CD4-positive, alpha-beta T cell treated with Interleukin-4 for 4 hours (primary cell): ENCODE measurements around the gene STARD9.
"Not testable (repeated sequence)": the region's sequence is repeated elsewhere in the genome, so short reads cannot be mapped to it uniquely, and the experiment has no call there.

Experiments used
- DNase-seq: peaks from one replicate; pipeline ENCODE4 v3.0.0-alpha.2; 2020

STARD9 gene

DNA sequence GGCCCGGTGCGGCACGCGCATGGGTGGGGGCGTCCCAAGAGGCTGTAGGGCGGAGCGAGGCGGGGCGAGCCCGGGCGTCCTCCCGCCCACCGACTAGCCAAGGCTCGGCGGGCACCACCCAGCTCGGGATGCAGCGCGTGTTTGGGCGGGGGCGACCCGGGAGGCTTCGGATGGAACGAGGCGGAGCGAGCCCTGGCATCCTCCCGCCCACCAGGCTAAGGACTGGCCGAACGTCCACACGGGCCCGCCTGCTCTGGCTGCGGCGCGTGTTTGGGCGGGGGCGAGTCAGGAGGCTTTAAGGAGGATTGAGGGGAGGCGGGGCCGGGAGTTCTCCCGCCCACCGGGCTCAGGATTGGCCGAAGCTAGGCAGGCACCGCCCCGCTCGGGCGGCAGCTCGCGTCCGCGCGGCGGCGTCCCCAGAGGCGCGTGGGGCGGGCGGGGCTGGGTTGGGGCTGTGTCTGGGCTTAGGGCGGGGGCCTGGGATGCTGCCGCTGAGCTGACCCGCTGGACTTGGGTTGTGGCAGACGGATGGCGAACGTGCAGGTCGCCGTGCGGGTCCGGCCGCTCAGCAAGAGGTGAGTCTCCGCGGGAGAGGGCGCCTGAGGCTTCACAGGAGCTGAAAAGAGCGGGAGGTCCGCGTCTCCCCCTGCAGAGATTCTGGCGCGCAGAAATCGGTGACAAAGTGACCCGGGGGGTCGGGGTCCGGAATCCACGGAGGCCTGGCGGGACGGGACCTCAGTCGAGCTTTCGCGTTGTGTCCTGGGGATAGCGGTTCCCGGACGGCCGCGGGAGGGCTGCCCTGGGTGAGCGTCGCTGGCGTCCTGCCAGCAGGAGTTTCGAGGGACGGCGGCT is at the start of gene STARD9:
STARD9 (plus strand) TSS at position 419 of the 852 bp plus-strand sequence; CDS start at position 529, 110 bp downstream.
- DNase-seq, result peak; percentile 93

DNA sequence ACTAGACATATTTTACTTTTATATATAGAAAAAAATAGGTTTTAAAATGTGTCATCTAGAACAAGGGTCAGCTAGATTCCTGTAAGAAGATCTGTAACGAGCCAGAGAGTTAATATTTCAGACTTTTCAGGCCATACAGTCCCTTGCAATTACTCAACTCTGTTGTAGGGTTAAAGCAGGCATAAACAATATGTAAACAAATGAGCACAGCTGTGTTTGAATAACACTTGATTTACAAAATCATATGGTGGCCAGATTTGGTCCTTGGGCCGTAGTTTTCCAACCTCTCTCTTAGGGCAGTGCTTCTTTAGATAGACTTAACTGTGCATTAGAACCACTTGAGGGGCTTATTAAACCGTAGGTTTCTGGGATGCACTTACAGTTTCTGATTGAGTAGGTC is 46.4 kb upstream of the STARD9 start:
- no peak for DNase-seq

DNA sequence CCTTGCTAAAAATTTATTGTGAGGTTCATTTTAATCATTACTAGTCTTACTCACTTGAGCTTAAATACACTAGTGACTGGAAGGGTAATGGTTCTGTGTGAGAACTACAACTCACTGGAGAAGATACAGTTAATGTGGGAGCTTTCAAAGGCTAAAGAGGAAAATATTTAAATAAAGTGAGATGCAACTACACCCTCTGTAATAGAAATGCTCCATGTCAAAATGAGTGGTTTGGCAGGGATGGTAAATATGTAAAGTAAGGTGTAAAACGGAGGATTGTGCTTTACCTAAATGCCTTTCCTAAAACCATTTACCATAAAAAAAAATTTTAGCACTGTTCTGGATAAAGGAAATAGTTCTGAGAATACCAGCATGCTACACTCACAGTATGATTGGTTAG is 42.2 kb upstream of the STARD9 start:
- DNase-seq, result no peak

DNA sequence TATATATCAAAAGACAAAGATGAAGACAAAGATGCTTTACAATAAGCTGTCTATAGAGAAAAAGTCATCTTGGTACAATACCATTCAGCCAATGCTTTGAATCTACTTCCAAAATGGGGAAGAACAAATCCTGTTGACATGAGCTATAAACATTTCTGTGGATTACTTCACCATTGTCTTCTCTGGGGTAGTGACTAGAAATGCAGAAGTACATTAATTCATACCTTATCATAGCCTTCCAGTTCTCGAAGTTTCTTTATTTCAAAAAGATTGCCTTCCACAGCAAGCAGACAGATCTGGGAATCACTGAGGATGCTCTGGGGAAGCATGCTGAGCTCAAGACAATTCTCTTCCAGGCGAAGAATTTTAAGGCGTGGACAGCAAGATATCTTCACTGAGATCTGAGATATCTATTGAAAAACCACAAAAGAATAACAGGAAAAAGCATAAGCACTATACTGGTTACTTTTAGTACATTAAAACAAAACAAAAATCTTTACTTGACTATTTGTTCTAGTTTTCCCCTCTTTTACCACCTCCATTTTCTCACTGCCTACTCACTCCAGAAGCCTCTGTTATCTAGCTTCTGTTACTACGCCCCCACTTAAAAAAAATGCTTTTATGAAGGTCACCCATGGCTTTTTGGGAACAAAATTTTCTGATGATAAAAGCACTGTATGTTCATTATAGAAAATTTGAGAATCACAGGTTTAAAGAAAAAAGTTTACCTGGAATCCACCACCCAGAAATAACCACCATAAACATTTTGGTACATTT is 30.4 kb upstream of the STARD9 start:
- DNase-seq, result no peak

DNA sequence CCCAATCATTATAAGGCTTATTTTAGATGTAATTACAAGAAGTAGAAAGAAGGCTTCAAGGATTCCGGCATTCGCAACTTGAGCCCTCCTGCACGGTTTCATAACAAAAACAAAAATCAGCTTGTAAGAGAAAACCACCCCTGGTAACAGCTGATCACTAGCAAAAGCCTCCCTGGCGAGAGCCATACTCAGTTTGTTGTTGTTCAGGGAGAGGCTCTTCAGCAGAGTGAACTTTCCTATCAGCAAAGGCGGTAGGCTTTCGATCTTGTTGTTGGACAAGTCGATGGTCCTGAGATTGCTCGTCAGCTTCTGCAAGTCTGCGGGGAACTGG is 27.5 kb upstream of the STARD9 start:
- no peak for DNase-seq

DNA sequence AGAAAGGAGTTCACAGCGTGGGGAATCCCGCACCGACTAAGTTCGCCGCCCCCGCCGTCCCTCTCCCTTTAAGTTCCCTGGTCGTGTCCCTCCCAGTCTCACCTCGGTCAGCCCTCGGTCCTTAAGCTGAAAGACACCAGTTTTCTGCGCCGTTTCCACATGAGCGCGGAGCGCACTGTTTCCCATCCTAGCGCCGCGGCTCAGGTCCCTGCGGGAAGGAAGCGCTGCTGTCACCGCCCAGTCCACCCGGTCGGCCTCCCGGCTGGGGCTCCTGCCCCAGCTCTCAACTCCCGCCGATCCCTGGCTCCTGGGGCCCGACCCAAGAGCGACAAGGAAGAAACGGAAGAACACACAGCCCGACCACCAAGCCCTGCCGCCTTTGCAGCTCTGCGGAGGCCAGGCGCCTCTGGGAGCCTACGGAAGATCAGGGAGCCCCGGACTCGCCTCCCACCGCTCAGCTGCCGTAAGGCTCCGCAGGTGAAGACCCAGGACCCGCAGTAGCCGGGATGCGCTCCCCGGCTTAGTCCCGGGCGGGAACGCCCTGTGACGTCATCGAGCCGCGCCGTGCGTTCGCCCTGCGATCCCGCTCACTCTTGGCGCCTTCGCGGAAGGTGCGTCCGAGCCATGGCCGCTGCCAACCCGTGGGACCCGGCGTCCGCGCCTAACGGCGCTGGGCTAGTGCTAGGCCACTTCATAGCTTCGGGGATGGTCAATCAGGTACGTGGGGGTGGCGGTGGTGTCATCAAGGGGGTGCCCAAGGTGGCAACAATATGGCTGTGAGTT is 27.0 kb upstream of the STARD9 start, which contains the start of the genes HAUS2 and LRRC57:
HAUS2 (plus strand) TSS at position 590 of the 783 bp plus-strand sequence; CDS start at position 625, 35 bp downstream.
LRRC57 (minus strand) TSS at position 545 of the 783 bp plus-strand sequence; CDS start at position 186, 359 bp downstream.
- peak; percentile 80 for DNase-seq

DNA sequence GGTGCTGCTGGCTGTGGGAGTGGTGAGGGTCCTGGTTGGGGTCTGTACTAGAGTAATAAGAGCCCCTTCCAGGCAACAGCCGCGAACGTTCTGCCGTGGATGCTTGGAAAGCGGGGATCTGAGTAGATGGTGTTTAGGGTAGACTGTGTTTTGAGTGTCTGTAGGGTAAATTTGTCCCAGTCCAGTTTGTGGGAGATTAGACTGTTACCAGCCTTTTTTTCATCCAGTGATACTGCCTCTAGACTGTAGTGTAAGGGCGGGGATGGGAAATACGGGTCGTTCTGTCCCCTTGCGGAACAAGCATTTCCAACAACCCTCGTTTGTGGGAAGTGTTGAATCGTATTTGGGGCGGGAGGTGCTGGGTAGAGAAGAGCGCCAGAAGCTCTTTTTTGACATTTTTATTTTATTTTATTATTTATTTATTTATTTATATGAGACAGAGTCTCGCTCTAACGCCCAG is 26.3 kb upstream of the STARD9 start:
- DNase-seq, result peak; percentile 24

DNA sequence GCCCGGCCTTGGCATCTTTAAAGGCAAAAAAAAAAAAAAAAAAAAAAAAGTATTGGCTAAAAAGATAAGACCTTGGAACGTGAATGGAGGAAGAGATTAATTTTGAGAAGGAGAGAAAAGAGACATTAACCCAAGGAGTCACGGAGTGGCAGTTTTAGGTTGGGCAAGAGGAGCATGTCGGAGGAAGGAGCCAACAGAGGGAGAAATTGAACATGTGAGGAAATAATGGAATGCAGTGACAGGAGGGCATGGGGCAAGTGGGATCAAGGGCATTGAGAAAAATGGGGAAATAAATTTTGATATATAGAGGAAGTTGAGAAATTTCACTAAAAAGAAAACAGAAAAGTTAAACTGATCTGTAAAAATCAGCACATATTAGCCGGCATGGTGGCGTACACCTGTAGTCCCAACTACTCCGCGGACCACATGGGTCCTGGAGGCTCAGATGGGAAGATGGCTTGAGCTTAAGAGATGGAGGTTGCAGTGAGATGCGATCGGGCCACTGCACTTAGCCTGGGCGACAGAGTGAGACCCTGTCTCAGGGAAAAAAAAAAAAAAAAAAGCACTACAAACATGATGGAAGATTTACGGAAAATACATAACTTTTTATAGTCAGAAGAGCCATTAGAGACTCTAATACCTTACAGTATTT is 25.5 kb upstream of the STARD9 start:
- no peak for DNase-seq

DNA sequence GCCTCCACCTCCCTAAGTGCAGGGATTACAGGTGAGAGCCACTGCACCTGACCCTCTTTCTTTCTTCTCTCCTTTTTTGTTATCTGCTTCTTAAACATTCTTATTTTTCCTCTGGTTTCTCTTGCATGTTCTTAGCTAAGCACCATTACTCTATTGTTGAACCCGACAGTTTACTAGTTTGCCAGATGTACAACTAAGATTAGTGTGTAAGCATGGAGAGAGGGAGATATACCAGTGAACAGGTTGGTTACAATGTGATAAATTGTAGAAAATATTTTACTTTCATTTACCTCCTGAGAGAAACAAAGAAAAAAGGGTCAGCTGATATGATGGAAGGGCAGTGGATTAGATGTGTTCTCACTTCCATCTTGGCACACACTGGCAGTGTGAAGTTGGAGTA is 21.9 kb upstream of the STARD9 start:
- no peak for DNase-seq

DNA sequence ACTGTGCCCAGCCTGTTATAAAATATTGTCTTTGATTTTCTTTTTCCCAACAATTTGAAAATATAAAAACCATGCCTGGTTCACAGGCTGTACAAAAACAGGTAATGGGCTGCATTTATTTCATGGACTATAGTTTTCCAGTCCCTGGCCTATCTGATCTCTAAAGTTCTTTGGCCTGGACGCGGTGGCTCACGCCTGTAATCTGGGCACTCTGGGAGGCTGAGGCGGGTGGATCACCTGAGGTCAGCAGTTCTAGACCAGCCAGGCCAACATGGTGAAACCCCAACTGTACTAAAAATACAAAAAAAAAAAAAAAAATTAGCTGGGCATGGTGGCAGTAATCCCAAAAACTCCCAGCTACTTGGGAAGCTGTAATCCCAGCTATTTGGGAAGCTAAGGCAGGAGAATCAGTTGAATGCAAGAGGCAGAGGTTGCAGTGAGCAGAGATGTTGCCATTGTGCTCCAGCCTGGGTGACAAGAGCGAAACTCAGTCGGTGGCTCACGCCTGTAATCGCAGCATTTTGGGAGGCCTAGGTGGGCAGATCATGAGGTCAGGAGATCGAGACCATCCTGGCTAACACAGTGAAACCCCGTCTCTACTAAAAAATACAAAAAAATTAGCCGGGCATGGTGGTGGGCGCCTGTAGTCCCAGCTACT is 18.7 kb upstream of the STARD9 start:
- not testable (repeated sequence) for DNase-seq

DNA sequence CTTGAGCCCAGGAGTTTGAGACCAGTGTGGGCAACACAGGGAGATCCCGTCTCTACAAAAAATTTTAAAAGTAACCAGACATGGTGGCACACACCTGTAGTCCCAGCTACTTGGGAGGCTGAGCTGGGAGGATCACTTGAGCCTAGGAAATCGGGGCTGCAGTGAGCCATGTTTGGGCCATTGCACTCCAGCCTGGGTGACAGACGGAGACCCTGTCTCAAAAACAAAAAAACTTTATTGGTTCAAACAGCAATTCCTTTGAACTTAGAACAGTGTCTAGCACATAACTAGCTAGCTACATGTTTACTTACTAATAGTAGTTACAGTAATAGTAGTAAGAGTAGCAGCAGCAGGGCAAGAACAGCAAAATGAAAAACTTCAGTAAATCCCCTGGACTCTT is 16.7 kb upstream of the STARD9 start:
- DNase-seq, result no peak

DNA sequence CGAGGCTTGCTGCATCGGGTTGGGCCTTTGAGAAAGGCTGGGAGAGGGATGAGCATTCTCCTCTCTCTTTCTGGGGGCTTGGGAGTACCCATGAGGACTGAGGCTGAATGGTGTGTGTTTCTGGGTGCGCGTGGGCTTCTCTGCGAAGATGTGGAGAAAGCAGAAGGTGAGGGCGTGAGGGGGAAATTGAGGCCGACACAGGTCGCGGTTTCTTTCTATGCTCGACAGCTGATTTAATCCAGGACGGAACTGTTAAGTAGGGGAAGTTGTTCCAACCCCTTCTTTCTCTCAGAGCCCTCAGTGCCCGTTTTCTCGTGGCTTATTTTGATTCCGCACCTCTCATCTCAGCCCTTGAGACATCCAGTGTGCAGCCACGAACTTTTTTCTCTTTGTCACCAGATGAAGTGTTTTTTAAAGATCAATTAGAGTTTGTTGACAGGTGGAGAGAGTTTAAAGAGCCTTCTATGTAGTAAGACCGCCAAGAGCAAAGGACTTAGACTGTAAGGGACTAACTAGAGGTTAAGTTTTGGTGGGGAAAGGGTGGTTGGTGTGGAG is 711 bp downstream of the STARD9 start:
- no peak for DNase-seq

DNA sequence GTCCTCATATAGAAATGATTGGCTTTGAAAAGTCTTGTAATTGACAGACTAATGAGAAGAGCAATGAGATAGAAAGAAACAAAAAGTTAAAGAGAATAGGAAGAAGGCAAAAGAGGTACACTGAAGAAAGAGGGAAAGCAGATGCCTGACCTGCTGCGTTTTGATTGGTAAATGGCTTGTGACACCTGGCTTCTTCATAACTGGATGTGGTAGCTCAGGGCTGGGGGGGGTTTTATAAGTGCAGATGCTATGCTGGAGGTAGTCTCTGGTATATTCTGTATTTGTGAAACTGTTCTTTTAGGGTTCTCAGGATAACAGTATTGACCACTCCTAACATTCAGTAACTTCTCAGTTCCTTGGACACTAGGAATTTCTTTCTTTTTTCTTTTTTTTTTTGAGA is 1.4 kb downstream of the STARD9 start:
- no peak for DNase-seq

DNA sequence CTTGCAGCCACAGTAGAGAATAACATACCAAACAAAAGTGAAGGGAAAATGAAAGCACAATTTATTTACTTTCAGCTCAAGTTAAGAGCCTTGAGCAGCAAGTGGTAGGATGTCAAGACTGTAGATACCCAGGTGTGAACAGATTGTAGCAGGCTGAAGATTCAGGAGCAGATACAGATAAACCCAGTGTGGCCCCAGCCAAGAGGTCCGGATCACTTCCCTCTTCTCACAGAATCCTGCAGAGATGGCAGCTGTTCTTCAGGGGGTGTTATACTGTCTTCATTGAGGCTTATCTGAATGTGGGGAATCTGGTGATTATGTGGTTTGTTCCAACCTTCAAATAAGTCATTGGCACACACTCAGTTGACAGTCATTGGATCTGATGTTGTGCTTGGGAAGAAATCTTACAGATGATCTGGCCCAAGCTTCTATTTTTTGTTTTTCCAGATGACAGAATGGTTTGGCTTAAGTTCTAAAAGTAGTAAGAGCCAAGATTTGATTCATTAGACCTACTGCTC is 2.2 kb downstream of the STARD9 start:
- no peak for DNase-seq

DNA sequence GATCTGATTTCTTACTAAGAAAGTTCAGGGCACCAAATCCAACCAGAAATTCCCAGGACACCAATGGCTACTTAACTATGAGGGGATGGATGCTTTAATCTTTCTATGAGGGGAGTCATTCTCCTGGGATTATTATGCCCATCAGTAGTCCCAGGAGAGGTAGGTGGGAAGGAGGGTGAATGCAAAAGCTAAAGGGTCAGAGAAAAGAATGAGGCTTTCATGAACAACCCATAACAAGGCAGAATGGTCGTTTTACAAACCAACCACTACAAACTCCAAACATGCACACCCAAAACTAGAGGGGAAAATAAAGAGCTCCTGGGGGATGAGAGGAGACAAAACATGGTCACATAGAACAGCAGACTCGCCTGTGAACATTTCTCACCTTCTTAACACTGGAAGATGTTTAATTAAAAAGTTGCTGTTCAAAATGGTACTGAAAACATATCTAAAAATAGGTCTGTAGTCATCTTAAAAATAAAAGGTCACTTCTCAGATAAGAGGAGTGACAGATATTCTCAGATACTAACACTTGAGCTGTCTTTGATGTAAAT is 3.7 kb downstream of the STARD9 start:
- no peak for DNase-seq

DNA sequence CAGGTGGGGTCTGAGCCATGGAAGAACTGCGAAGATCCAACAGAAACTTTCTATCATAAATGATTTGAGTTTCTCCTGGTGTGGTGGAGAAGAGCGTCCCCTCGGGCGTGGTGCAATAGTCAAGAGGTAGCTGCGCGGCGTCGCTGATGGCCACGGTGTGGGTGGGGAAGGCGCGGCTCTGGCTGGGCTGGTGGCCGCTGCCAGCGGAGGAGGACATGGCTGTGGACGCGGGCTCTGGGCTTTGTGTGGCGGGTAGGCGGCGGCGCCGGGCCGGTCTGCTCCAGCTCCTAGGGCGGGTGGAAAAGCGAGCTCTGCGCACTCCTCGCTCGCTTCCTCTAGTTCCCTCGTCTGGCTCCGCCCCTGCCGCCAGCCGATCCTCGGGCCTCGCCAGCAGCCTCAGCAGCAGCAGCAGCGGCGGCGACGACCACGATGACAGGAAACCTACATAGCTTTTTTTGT is 5.9 kb downstream of the STARD9 start:
- DNase-seq, result peak; percentile 67

DNA sequence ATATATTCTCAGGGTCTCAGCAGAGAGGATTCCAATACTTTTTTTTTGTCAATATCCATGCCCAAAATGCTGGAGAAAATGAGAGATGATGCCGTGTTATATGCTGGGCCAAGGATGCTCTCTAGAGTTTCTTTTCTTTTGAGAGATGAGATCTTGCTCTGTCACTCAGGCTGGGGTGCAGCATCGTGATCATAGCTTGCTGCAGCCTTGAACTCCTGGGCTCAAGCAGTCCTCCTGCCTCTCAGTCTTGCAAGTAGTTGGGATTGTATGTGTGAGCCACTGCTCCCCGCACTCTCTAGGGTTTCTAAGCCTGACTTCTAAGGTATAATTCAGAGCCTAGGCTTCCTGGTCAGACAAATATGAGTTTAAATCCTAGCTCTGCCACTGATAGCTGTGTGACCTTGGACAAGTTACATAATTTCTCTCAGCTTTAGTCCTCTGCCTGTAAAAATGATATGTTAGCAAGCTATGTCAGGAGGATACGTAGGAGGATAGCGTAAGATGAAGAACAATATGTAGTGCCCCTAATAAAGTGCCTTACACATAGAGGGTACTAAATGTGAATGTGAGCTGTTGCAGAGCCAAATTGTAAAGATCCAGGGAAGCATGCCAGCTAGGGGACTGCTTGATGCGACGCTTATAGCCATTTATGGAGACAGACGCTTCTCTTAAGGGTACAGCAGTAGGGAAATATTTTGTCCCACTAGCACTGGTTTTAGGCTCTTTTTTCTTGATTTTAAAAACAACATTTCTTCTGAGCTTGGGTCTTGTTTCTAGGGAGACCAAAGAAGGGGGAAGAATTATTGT is 7.4 kb downstream of the STARD9 start:
- DNase-seq, result no peak

DNA sequence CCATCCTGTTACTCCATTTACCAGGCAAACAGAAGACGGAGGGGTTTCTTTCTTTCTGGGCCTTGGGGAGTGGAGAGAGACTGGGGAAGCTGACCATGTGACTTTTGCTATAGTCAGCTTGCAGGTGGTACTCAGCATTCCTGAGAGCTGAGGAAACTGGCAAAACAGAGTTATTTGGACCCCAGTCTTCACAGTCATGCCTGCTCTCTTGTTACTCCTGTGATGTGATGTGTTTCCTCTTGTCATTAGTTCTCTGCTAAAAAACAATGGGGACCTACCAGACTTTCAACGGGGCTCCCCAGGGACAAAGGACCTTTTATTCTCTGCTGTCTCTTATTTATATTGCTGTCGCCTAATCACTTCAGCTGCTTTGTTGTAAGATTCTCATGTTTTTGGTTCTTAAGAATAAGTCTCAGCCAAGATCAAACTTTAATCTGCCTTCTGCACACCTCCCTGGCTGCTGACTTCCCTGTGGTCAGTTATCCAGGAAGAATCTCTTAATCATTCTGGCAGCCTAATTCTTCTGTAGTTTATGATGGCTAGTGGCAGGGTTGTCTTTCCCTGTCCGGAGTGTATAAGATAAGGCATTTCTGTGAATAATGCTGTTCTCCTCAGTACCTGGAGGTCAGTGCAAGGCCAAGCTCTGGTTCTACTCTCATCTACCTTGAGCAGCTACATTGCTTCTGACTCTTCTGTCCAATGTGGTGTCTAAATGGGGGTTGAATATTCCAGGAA is 8.8 kb downstream of the STARD9 start:
- DNase-seq, result no peak

DNA sequence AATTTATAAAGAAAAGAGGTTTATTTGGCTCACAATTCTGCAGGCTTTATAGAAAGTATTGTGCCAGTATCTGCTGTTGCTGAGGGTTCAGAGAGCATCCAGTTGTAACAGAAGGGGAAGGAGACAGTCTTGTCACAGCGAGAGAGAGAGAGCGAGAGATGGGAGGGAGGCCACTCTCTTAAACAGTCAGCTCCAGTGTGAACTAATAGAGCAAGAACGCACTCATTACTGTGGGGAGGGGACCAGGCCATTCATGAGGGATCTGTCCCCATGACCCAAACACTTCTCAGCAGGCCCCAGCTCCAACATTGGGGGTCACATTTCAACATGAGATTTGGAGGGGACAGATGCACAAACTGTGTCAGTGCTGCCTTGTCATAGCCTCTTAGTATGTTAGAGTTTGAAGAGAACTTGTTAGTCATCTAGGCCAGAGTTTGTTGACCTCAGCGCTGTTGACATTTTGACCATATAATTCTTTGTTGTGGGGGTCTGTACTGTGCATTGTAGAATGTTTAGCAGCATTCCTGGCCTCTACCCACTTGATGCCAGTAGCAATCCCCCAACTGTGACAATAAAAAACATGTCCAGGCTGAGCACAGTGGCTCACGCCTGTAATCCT is 15.3 kb downstream of the STARD9 start:
- no peak for DNase-seq
